Fibroblast of lung (primary cell): Measurements from ENCODE around the gene SF3A2. TPM values are rescaled to one million over a fixed set of nuclear protein-coding genes. Genes with fewer than 3 reads are reported as not detected.
A peak's percentile ranks its signal among the peaks of the same experiment; 100 is the strongest.

Experiments used
- DNase-seq, 2 donors: peaks; one replicate each; pipeline versions ENCODE4 v3.0.0 to v3.0.0-alpha.2; 2010; ENCODE audit warnings: low read depth in 2 of 2
- H2AFZ ChIP-seq: 2 replicates; pipeline ENCODE4 v1.5.1; 2012; ENCODE audit warnings: low read length, control low read depth, inconsistent platforms
- H3K27ac ChIP-seq: 2 replicates; pipeline ENCODE4 v1.5.1; 2011; ENCODE audit warnings: low read length, control low read depth; ENCODE audit not compliant: insufficient read depth
- H3K27me3 ChIP-seq: 2 replicates; pipeline ENCODE4 v1.5.1; 2011; ENCODE audit warnings: mild to moderate bottlenecking, low read length; ENCODE audit not compliant: control insufficient read depth, insufficient read depth
- H3K36me3 ChIP-seq: 2 replicates; pipeline ENCODE4 v1.5.1; 2011; ENCODE audit warnings: low read length; ENCODE audit not compliant: control insufficient read depth, insufficient read depth
- H3K4me1 ChIP-seq: 2 replicates; pipeline ENCODE4 v1.5.1; 2011; ENCODE audit warnings: low read length; ENCODE audit not compliant: control insufficient read depth, insufficient read depth; ENCODE audit errors: extremely low read depth
- H3K4me2 ChIP-seq: 2 replicates; pipeline ENCODE4 v1.5.1; 2011; ENCODE audit warnings: low read length, control low read depth; ENCODE audit not compliant: insufficient read depth; ENCODE audit errors: extremely low read depth
- H3K4me3 ChIP-seq, 4 experiments: fragments of 200-600 bp in 1 of 4; sonication (generic) in 1 of 4; replicated peaks in 1 of 4; 2 replicates each; pipeline ENCODE4 v1.5.1; 2011 to 2016; ENCODE audit warnings: low read length in 4 of 4, low read depth in 3 of 4, mild to moderate bottlenecking in 3 of 4, control low read depth in 2 of 4, inconsistent platforms in 1 of 4, mixed read lengths in 1 of 4; ENCODE audit not compliant: insufficient read depth in 1 of 4; ENCODE audit errors: control extremely low read depth in 1 of 4
- H3K79me2 ChIP-seq: 2 replicates; pipeline ENCODE4 v1.5.1; 2012; ENCODE audit warnings: mild to moderate bottlenecking, low read length, inconsistent platforms; ENCODE audit not compliant: control insufficient read depth, insufficient read depth
- H3K9ac ChIP-seq: 2 replicates; pipeline ENCODE4 v1.5.1; 2011; ENCODE audit warnings: mild to moderate bottlenecking, low read length, control low read depth; ENCODE audit not compliant: insufficient read depth
- H3K9me3 ChIP-seq: 2 replicates; pipeline ENCODE4 v1.5.1; 2012; ENCODE audit warnings: low read depth, low read length; ENCODE audit not compliant: control insufficient read depth, insufficient read depth
- H4K20me1 ChIP-seq: 2 replicates; pipeline ENCODE4 v1.5.1; 2011; ENCODE audit warnings: low read length; ENCODE audit not compliant: control insufficient read depth, insufficient read depth; ENCODE audit errors: extremely low read depth
- CTCF ChIP-seq, 2 donors: IDR thresholded peaks in 1 of 2; conservative IDR thresholded peaks in 1 of 2; 1 replicate in 1 of 2; 2 replicates in 1 of 2; pipeline ENCODE4 v1.5.1; 2011 to 2012; ENCODE audit warnings: low read length in 2 of 2, control low read depth in 1 of 2, inconsistent platforms in 1 of 2, low read depth in 1 of 2, mild to moderate bottlenecking in 1 of 2
- EZH2 ChIP-seq: IDR thresholded peaks from 2 replicates; pipeline ENCODE4 v1.5.1; 2012; ENCODE audit warnings: low read length, control low read depth, mild to moderate bottlenecking; ENCODE audit errors: missing control alignments
- polyA minus RNA-seq: library from RNA; depleted of rRNA, polyadenylated mRNA; stranded (reverse); fragments of >200 nt; gene quantifications from 2 replicates; pipeline ENCODE4 v1.2.3, GENCODE V29; 2011; ENCODE audit warnings: low replicate concordance
- polyA plus RNA-seq, 2 donors: library from polyadenylated mRNA; depleted of rRNA in 1 of 2; stranded (reverse) in 1 of 2; unstranded in 1 of 2; fragments of >200 nt; gene quantifications; 2 replicates each; pipeline ENCODE4 v1.2.1, GENCODE V29; 2011 to 2012; ENCODE audit warnings: missing spikeins in 1 of 2
- total RNA-seq: library from RNA; depleted of rRNA; stranded (reverse); fragments of >200 nt; gene quantifications from 2 replicates; pipeline ENCODE4 v1.2.1, GENCODE V29; 2014

The SF3A2 gene
- total RNA-seq (23.1 and 31.5 TPM in 2 replicates), polyA plus RNA-seq (11.1 and 14.8 TPM in 2 replicates), polyA minus RNA-seq (10.5 and 12.8 TPM in 2 replicates)
- polyA plus RNA-seq (2012), result 41.0 and 51.7 TPM in 2 replicates

- Histone ChIP-seq H3K4me2 (peak within 1 kb of the TSS; percentile 77), H3K9me3 (no peaks in the 10 kb centered on the region), H3K4me3 (peak within 1 kb of the TSS; percentile 76 to 92 (median 86)), H3K4me1 (peaks cover 11% of the 10 kb centered on the region), H2AFZ (peak within 1 kb of the TSS; percentile 86), H3K27ac (peak within 1 kb of the TSS; percentile 84), H3K36me3 (peaks cover 18% of the 10 kb centered on the region), H3K9ac (peak within 1 kb of the TSS; percentile 88), H4K20me1 (peaks cover 4% of the 10 kb centered on the region), H3K27me3 (no peaks in the 10 kb centered on the region), H3K79me2 (peaks cover 83% of the 10 kb centered on the region)
- no peak for TF ChIP-seq EZH2
- TF ChIP-seq CTCF (conservative IDR thresholded peaks at IDR 0.05 in 1 of 2, IDR thresholded peaks at IDR 0.05 in 1 of 2; ENCODE audit: low read depth in 1 of 2, low read length in 2 of 2), result peak; percentile 86 to 97
- DNase-seq, result peak; percentile 95 to 98
Measured at GRCh38 chr19:2236314-2237050, at the start of gene SF3A2, which contains the start of gene PLEKHJ1. Gene SF3A2 (plus strand): TSS chr19:2236824. CDS start chr19:2243419, 6,595 bp downstream. Gene PLEKHJ1 (minus strand): TSS chr19:2236329. CDS start chr19:2236248, 81 bp downstream.

GRCh38 chr19:2187159-2187558 is 49.5 kb upstream of the SF3A2 start:
- Histone ChIP-seq H4K20me1 (no peaks in the 10 kb centered on the region), H3K9me3 (no peaks in the 10 kb centered on the region), H3K4me1 (peaks cover 34% of the 10 kb centered on the region), H3K36me3 (peaks cover 39% of the 10 kb centered on the region), H2AFZ (no peak overlapping the region), H3K27me3 (no peaks in the 10 kb centered on the region), H3K4me2 (no peak overlapping the region), H3K79me2 (peaks cover 80% of the 10 kb centered on the region), H3K4me3 (no peak overlapping the region), H3K27ac (peak overlapping the region; percentile 75), H3K9ac (peak overlapping the region; percentile 1)
- no peak for TF ChIP-seq CTCF (conservative IDR thresholded peaks at IDR 0.05 in 1 of 2, IDR thresholded peaks at IDR 0.05 in 1 of 2; ENCODE audit: low read depth in 1 of 2, low read length in 2 of 2)
- no peak for TF ChIP-seq EZH2
- no peak for DNase-seq

GRCh38 chr19:2188708-2189385 is 47.8 kb upstream of the SF3A2 start:
- H2AFZ ChIP-seq, result no peak overlapping the region
- peaks cover 41% of the 10 kb centered on the region for H3K36me3 ChIP-seq

More at GRCh38 chr19:2188708-2189385, 47.8 kb upstream of the SF3A2 start:
- peaks cover 73% of the 10 kb centered on the region for H3K79me2 ChIP-seq
- no peaks in the 10 kb centered on the region for H4K20me1 ChIP-seq
- peak in 1 of 2 donors; percentile 43 for DNase-seq
- peak overlapping the region; percentile 76 for H3K27ac ChIP-seq
- H3K9me3 ChIP-seq, result no peaks in the 10 kb centered on the region
- no peak for TF ChIP-seq CTCF (conservative IDR thresholded peaks at IDR 0.05 in 1 of 2, IDR thresholded peaks at IDR 0.05 in 1 of 2; ENCODE audit: low read depth in 1 of 2, low read length in 2 of 2)
- TF ChIP-seq EZH2, result no peak
- H3K4me1 ChIP-seq, result peaks cover 31% of the 10 kb centered on the region
- H3K4me3 ChIP-seq, result no peak overlapping the region
- no peaks in the 10 kb centered on the region for H3K27me3 ChIP-seq
- H3K4me2 ChIP-seq, result no peak overlapping the region
- H3K9ac ChIP-seq, result peak overlapping the region; percentile 10
